ENCODE data around the gene PTPRCAP.
A peak's percentile ranks its signal among the peaks of the same experiment; 100 is the strongest.

Gene PTPRCAP

GRCh38 chr11:67464411-67465188, 27.1 kb upstream of the PTPRCAP start:
- peak; percentile 46 for DNase-seq

- DNase-seq: no peak
Measured at GRCh38 chr11:67463680-67464410, 26.4 kb upstream of the PTPRCAP start.

- no peak for DNase-seq
Measured at GRCh38 chr11:67463186-67463585, 25.7 kb upstream of the PTPRCAP start.

- DNase-seq: no peak
Measured at GRCh38 chr11:67458266-67458665, 20.8 kb upstream of the PTPRCAP start.

- DNase-seq: no peak
Measured at GRCh38 chr11:67457453-67457852, 20.0 kb upstream of the PTPRCAP start.

GRCh38 chr11:67456068-67456705, 18.7 kb upstream of the PTPRCAP start:
- DNase-seq: no peak

- no peak for DNase-seq
Measured at GRCh38 chr11:67455054-67455453, 17.6 kb upstream of the PTPRCAP start, which contains the start of gene CABP4. Gene CABP4, plus strand, starts transcription at chr11:67455354. Its CDS starts 70 bp downstream, at chr11:67455424.

- DNase-seq: no peak
Measured at GRCh38 chr11:67453816-67454732, 16.6 kb upstream of the PTPRCAP start.

GRCh38 chr11:67452141-67452952, 14.9 kb upstream of the PTPRCAP start, which contains the start of gene GPR152:
Gene GPR152, minus strand, starts transcription at chr11:67452729. Its CDS starts 5 bp downstream, at chr11:67452724.
- no peak for DNase-seq

- DNase-seq: no peak
Measured at GRCh38 chr11:67451658-67451976, 14.1 kb upstream of the PTPRCAP start.

- DNase-seq: no peak
Measured at GRCh38 chr11:67450796-67451657, 13.5 kb upstream of the PTPRCAP start.

GRCh38 chr11:67449116-67449844, 11.8 kb upstream of the PTPRCAP start:
- no peak for DNase-seq

- no peak for DNase-seq
Measured at GRCh38 chr11:67448220-67448609, 10.7 kb upstream of the PTPRCAP start.

- DNase-seq: no peak
Measured at GRCh38 chr11:67445515-67445914, 8.0 kb upstream of the PTPRCAP start.

- no peak for DNase-seq
Measured at GRCh38 chr11:67442504-67443404, 5.3 kb upstream of the PTPRCAP start.

- DNase-seq: no peak
Measured at GRCh38 chr11:67441731-67442351, 4.4 kb upstream of the PTPRCAP start.

GRCh38 chr11:67441098-67441563, 3.6 kb upstream of the PTPRCAP start:
- DNase-seq: no peak

Measured in NCI-H524 treated with DMSO at 0.1 percent for 48 hours (cell line).